ENCODE data around the gene TLK1.

- TF ChIP-seq POLR2A (IDR thresholded peaks at IDR 0.05) (no peak), CTCF (IDR thresholded peaks at IDR 0.05) (no peak), POLR2AphosphoS5 (IDR thresholded peaks at IDR 0.05) (no peak)
Measured at GRCh38 chr2:171083451-171083850, 77.2 kb downstream of the TLK1 start.
